ENCODE data around the gene MTOR.

Gene MTOR

GRCh38 chr1:11216074-11216473 lies 46.3 kb downstream of the MTOR start:
- no peak for DNase-seq (ENCODE audit: low read depth)

GRCh38 chr1:11215381-11216005 lies 46.9 kb downstream of the MTOR start:
- DNase-seq (ENCODE audit: low read depth), result no peak

GRCh38 chr1:11214698-11215380 lies 47.5 kb downstream of the MTOR start:
- no peak for DNase-seq (ENCODE audit: low read depth)

- no peak for DNase-seq (ENCODE audit: low read depth)
Observed at GRCh38 chr1:11211925-11212587, 50.3 kb downstream of the MTOR start.

- no peak for DNase-seq (ENCODE audit: low read depth)
Observed at GRCh38 chr1:11211461-11211860, 50.9 kb downstream of the MTOR start.

- DNase-seq (ENCODE audit: low read depth), result no peak
Observed at GRCh38 chr1:11207898-11208611, 54.3 kb downstream of the MTOR start.

- no peak for DNase-seq (ENCODE audit: low read depth)
Observed at GRCh38 chr1:11204396-11205190, 57.8 kb downstream of the MTOR start.

- DNase-seq (ENCODE audit: low read depth), result no peak
Observed at GRCh38 chr1:11198851-11199594, 63.3 kb downstream of the MTOR start.

- DNase-seq (ENCODE audit: low read depth), result no peak
Observed at GRCh38 chr1:11198257-11198656, 64.1 kb downstream of the MTOR start.

- DNase-seq (ENCODE audit: low read depth), result no peak
Observed at GRCh38 chr1:11197359-11197758, 65.0 kb downstream of the MTOR start.

- no peak for DNase-seq (ENCODE audit: low read depth)
Observed at GRCh38 chr1:11196945-11197344, 65.4 kb downstream of the MTOR start.

- DNase-seq (ENCODE audit: low read depth), result no peak
Observed at GRCh38 chr1:11194407-11195176, 67.8 kb downstream of the MTOR start.

GRCh38 chr1:11193376-11193775 lies 69.0 kb downstream of the MTOR start:
- DNase-seq (ENCODE audit: low read depth), result no peak

GRCh38 chr1:11188858-11189451 lies 73.4 kb downstream of the MTOR start, which contains the start of gene ANGPTL7:
ANGPTL7 (plus strand) TSS chr1:11189355; CDS start chr1:11189580, 225 bp downstream.
- no peak for DNase-seq (ENCODE audit: low read depth)

- DNase-seq (ENCODE audit: low read depth), result no peak
Observed at GRCh38 chr1:11188381-11188780, 74.0 kb downstream of the MTOR start.

GRCh38 chr1:11187931-11188330 lies 74.4 kb downstream of the MTOR start:
- no peak for DNase-seq (ENCODE audit: low read depth)

GRCh38 chr1:11187494-11187893 lies 74.9 kb downstream of the MTOR start:
- no peak for DNase-seq (ENCODE audit: low read depth)

GRCh38 chr1:11187000-11187399 lies 75.4 kb downstream of the MTOR start:
- no peak for DNase-seq (ENCODE audit: low read depth)

GRCh38 chr1:11184973-11185372 lies 77.4 kb downstream of the MTOR start:
- no peak for DNase-seq (ENCODE audit: low read depth)

- no peak for DNase-seq (ENCODE audit: low read depth)
Observed at GRCh38 chr1:11182884-11183283, 79.5 kb downstream of the MTOR start.
